Kidney tubule cell (primary cell): ENCODE data around the gene PKP4.

ENCODE experiments used
- DNase-seq: peaks from one replicate; pipeline ENCODE4 v3.0.0-alpha.2; 2018; ENCODE audit warnings: low spot score

PKP4 gene

GRCh38 chr2:158499383-158499782 lies 42.6 kb downstream of the PKP4 start:
- DNase-seq, result no peak

- DNase-seq, result no peak
Observed at GRCh38 chr2:158500333-158500732, 43.6 kb downstream of the PKP4 start.

- peak; percentile 57 for DNase-seq
Observed at GRCh38 chr2:158501301-158501700, 44.5 kb downstream of the PKP4 start.

GRCh38 chr2:158502974-158503373 lies 46.2 kb downstream of the PKP4 start:
- DNase-seq, result peak; percentile 46

GRCh38 chr2:158504088-158504487 lies 47.3 kb downstream of the PKP4 start:
- no peak for DNase-seq

- DNase-seq, result no peak
Observed at GRCh38 chr2:158505448-158505934, 48.7 kb downstream of the PKP4 start.

GRCh38 chr2:158507141-158507540 lies 50.4 kb downstream of the PKP4 start:
- peak; percentile 57 for DNase-seq

- no peak for DNase-seq
Observed at GRCh38 chr2:158507679-158508078, 50.9 kb downstream of the PKP4 start.

GRCh38 chr2:158509928-158510797 lies 53.4 kb downstream of the PKP4 start:
- peak; percentile 70 for DNase-seq

- DNase-seq, result no peak
Observed at GRCh38 chr2:158510887-158511286, 54.1 kb downstream of the PKP4 start.

GRCh38 chr2:158511706-158512105 lies 55.0 kb downstream of the PKP4 start:
- DNase-seq, result no peak

GRCh38 chr2:158512323-158512722 lies 55.6 kb downstream of the PKP4 start:
- DNase-seq, result no peak

- DNase-seq, result no peak
Observed at GRCh38 chr2:158513841-158514240, 57.1 kb downstream of the PKP4 start.

GRCh38 chr2:158518084-158518483 lies 61.3 kb downstream of the PKP4 start:
- no peak for DNase-seq

- DNase-seq, result no peak
Observed at GRCh38 chr2:158519481-158519880, 62.7 kb downstream of the PKP4 start.

- DNase-seq, result peak; percentile 7
Observed at GRCh38 chr2:158529379-158530259, 72.9 kb downstream of the PKP4 start.

- DNase-seq, result no peak
Observed at GRCh38 chr2:158530829-158531228, 74.1 kb downstream of the PKP4 start.

GRCh38 chr2:158533009-158533408 lies 76.3 kb downstream of the PKP4 start:
- no peak for DNase-seq

- peak; percentile 84 for DNase-seq
Observed at GRCh38 chr2:158539176-158540005, 82.6 kb downstream of the PKP4 start.

- no peak for DNase-seq
Observed at GRCh38 chr2:158542577-158542976, 85.8 kb downstream of the PKP4 start.

GRCh38 chr2:158543957-158544356 lies 87.2 kb downstream of the PKP4 start:
- no peak for DNase-seq

GRCh38 chr2:158544998-158545397 lies 88.2 kb downstream of the PKP4 start:
- no peak for DNase-seq
